IPS-20b (cell line): ENCODE results near the gene OR2T5.
"Not testable (repeated sequence)": the region's sequence is repeated elsewhere in the genome, so short reads cannot be mapped to it uniquely, and the experiment has no call there.

Source experiments
- H3K27ac ChIP-seq: one replicate; pipeline ENCODE4 v1.5.1; 2013; ENCODE audit warnings: low read length
- H3K27me3 ChIP-seq: 2 replicates; pipeline ENCODE4 v1.6.1; 2013; ENCODE audit warnings: mild to moderate bottlenecking, low read length, inconsistent platforms; ENCODE audit not compliant: insufficient read depth
- H3K36me3 ChIP-seq: 2 replicates; pipeline ENCODE4 v1.6.1; 2013; ENCODE audit warnings: low read depth, mild to moderate bottlenecking, inconsistent platforms, low read length, moderate library complexity; ENCODE audit not compliant: insufficient read depth
- H3K4me1 ChIP-seq: 2 replicates; pipeline ENCODE4 v1.6.1; 2013; ENCODE audit warnings: mild to moderate bottlenecking, control low read depth, inconsistent platforms, low read length, moderate library complexity; ENCODE audit not compliant: insufficient read depth
- H3K4me3 ChIP-seq: 2 replicates; pipeline ENCODE4 v1.5.1; 2013; ENCODE audit warnings: mild to moderate bottlenecking, low read length, inconsistent platforms
- H3K9ac ChIP-seq: 2 replicates; pipeline ENCODE4 v1.6.1; 2013; ENCODE audit warnings: low read depth, mild to moderate bottlenecking, inconsistent platforms, low read length, moderate library complexity
- H3K9me3 ChIP-seq: 2 replicates; pipeline ENCODE4 v1.6.1; 2013; ENCODE audit warnings: mild to moderate bottlenecking, low read depth, low read length, inconsistent platforms; ENCODE audit not compliant: insufficient read depth

Gene OR2T5

DNA sequence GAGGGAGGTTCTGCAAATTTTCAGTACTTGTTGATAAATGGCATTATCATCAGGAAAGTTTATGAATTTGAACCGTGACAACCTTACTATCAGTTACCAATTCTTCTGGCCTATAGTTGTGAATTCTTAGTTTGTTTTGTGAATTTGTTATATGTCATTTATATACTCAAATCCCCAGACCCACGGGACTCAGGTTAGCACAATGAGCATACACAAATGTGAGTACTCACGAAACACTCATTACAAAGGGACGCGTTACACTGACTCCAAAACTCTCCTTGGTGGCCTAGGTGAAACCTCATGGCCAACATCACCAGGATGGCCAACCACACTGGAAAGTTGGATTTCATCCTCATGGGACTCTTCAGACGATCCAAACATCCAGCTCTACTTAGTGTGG, at the start of gene OR2T5:
Gene OR2T5 (plus strand): TSS at position 301 of the 400 bp plus-strand sequence. CDS start 0 bp downstream, at position 301.
- H3K9ac ChIP-seq, H3K36me3 ChIP-seq, H3K4me1 ChIP-seq, H3K9me3 ChIP-seq, H3K27me3 ChIP-seq, H3K27ac ChIP-seq, H3K4me3 ChIP-seq: not testable (repeated sequence)

DNA sequence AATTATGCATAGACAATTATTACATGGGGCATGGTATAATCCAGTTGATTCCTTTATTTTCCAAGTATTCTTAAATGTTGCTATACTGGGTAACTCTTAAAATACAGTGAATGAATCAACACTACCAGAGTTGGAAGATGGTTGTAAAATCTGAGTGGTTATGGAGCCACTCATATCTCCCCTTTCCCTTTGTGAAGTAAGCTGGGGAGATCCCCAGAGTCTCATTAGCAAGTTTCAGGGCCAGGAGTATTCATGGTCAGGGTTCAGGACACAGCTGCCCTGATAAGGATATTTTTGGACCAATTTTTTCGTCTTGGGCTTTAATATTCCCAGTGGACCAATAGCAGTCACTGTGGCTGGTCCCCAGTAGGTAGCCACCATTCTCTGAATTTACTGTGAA, 49.7 kb upstream of the OR2T5 start:
- not testable (repeated sequence) for H3K36me3 ChIP-seq, H3K4me3 ChIP-seq, H3K4me1 ChIP-seq, H3K27me3 ChIP-seq, H3K9ac ChIP-seq, H3K27ac ChIP-seq
- H3K9me3 ChIP-seq, result peaks cover 45% of the 10 kb centered on the region

- H3K4me1 ChIP-seq, H3K27ac ChIP-seq, H3K9ac ChIP-seq, H3K4me3 ChIP-seq, H3K36me3 ChIP-seq, H3K27me3 ChIP-seq: not testable (repeated sequence)
- H3K9me3 ChIP-seq, result peaks cover 48% of the 10 kb centered on the region
Observed at GRCh38 chr1:248439283-248439682, 49.1 kb upstream of the OR2T5 start.

- H3K27ac ChIP-seq, H3K36me3 ChIP-seq, H3K4me3 ChIP-seq, H3K9ac ChIP-seq, H3K27me3 ChIP-seq, H3K4me1 ChIP-seq: not testable (repeated sequence)
- peaks cover 66% of the 10 kb centered on the region for H3K9me3 ChIP-seq
Observed at GRCh38 chr1:248442500-248443277, 45.7 kb upstream of the OR2T5 start.

GRCh38 chr1:248444603-248445002, 43.8 kb upstream of the OR2T5 start:
- not testable (repeated sequence) for H3K9ac ChIP-seq, H3K4me3 ChIP-seq, H3K36me3 ChIP-seq, H3K27me3 ChIP-seq, H3K27ac ChIP-seq, H3K4me1 ChIP-seq
- H3K9me3 ChIP-seq, result peaks cover 55% of the 10 kb centered on the region

GRCh38 chr1:248445399-248445798, 43.0 kb upstream of the OR2T5 start, which contains the start of gene OR2T2:
Gene OR2T2, plus strand, starts transcription at chr1:248445637. Its CDS starts 7,161 bp downstream, at chr1:248452798.
- H3K9ac ChIP-seq, H3K27ac ChIP-seq, H3K4me3 ChIP-seq, H3K4me1 ChIP-seq, H3K36me3 ChIP-seq, H3K27me3 ChIP-seq: not testable (repeated sequence)
- H3K9me3 ChIP-seq, result peaks cover 47% of the 10 kb centered on the region

- peaks cover 35% of the 10 kb centered on the region for H3K9me3 ChIP-seq
- not testable (repeated sequence) for H3K36me3 ChIP-seq, H3K4me1 ChIP-seq, H3K27ac ChIP-seq, H3K9ac ChIP-seq, H3K27me3 ChIP-seq, H3K4me3 ChIP-seq
Observed at GRCh38 chr1:248448409-248449074, 39.8 kb upstream of the OR2T5 start.

DNA sequence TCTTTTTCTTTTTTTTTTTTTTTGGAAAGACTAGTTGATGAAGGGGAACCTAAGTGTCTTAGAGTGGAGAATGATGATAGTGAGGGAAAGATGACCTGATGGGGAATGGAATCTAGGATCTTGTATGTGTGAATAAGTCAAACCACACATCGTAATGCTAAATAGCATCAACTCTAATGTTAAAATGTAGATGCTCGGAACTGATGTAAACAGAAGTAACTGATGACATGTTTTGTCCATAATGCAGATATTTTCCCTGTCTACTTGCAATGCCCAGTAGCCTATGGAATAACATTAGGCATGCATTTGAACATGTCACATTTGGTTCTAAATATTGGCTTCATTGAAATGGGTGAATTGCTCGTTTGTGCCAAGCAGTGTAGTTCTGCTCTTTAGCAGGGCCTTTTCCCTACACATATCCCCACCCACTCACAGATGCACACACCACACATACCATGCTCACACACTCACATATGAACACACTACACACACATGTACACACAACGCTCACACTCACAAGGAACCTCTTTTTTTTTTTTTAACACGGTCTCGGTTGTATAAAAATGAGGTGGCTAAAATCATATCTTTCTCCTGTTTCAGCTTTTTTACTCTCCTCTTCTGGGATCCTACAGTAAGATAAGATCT, 38.4 kb upstream of the OR2T5 start:
- H3K9me3 ChIP-seq, result peaks cover 21% of the 10 kb centered on the region
- not testable (repeated sequence) for H3K27ac ChIP-seq, H3K4me3 ChIP-seq, H3K9ac ChIP-seq, H3K27me3 ChIP-seq, H3K36me3 ChIP-seq, H3K4me1 ChIP-seq

DNA sequence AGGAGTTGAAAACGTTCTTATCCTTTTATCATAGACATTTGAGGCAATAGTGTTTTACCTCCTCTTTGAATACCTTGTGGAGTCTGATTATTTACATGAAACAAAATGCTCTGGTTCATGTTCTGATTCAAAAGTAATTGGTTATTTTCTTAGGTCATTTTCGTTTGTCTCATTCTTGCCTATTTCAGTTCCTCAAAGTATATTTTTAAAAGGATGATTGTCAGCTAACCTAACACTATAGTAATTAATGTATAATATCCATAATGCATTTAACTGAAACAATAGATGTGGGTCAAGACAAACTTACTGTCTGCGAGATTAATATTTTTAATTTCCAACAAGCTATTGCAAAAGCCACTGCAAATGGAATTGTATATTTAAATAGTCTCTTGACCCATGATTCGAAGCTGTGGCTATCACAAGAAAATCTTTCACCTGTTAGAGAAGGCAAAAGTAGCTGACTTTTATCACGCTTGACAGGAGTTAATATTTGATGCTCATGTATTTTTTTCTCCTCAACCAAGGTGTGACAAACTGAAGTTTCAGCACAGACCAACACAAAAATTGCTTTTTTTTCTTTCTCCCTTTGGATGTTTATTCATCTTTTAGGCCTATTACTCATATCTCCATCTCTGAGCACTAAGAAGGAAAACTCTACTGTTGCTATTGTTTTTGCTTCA, 37.8 kb upstream of the OR2T5 start:
- peaks cover 17% of the 10 kb centered on the region for H3K9me3 ChIP-seq
- H3K36me3 ChIP-seq, H3K4me1 ChIP-seq, H3K9ac ChIP-seq, H3K27ac ChIP-seq, H3K4me3 ChIP-seq, H3K27me3 ChIP-seq: not testable (repeated sequence)

GRCh38 chr1:248453619-248454018, 34.8 kb upstream of the OR2T5 start:
- peaks cover 17% of the 10 kb centered on the region; the same call in 1 of the 2 replicates for H3K9me3 ChIP-seq
- not testable (repeated sequence) for H3K4me3 ChIP-seq, H3K27me3 ChIP-seq, H3K9ac ChIP-seq, H3K27ac ChIP-seq, H3K4me1 ChIP-seq, H3K36me3 ChIP-seq

DNA sequence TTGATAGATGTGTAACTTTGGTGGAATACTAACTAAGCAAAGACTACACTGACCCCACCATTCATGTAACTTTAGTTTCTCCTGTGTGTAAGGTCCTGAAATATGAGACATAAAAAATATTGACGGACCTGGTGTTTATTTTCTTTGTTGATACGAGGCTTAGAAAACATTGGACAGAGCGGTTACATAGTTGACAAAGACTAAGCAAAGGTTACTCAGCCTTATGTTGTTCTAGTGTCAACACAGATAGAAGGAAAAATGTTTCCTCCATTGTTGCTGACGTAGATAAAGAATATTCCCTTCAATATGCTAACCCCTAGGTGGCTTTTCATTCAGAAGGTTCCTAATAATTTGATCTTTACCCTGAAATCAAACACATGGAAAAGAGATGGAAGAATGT, 33.3 kb upstream of the OR2T5 start:
- H3K9me3 ChIP-seq, result peaks cover 28% of the 10 kb centered on the region; the same call in 1 of the 2 replicates
- H3K27ac ChIP-seq, H3K9ac ChIP-seq, H3K36me3 ChIP-seq, H3K4me3 ChIP-seq, H3K27me3 ChIP-seq, H3K4me1 ChIP-seq: not testable (repeated sequence)
